ENCODE measurements around the gene REELD1. TPM values are rescaled to one million over a fixed set of nuclear protein-coding genes. Genes with fewer than 3 reads are reported as not detected.

REELD1 gene
- total and polyA plus RNA-seq, 9 of the 15 experiments (the other 6 are each of a cell fraction or from before 2014, with no cell fraction given) = not detected

DNA sequence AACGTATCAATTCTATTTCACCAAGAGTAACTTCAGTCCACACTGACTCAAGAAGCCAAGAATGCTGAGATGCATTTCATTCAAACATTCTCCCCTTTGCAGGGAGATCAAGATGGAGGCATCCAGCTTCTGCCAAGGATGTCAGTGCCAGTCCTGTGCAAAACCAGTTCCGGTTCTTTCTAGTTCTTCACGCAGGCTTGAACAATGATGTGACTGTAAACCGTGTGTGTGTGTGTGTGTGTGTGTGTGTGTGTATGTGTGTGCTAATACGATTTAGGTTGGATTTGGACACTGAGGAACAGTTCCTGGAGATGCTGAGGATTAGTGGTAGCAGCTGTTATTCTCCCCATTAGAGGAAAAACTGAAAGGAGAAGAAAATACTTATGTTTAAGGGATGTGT lies at the start of gene REELD1 (continued):
- TF ChIP-seq, protein P1, sequence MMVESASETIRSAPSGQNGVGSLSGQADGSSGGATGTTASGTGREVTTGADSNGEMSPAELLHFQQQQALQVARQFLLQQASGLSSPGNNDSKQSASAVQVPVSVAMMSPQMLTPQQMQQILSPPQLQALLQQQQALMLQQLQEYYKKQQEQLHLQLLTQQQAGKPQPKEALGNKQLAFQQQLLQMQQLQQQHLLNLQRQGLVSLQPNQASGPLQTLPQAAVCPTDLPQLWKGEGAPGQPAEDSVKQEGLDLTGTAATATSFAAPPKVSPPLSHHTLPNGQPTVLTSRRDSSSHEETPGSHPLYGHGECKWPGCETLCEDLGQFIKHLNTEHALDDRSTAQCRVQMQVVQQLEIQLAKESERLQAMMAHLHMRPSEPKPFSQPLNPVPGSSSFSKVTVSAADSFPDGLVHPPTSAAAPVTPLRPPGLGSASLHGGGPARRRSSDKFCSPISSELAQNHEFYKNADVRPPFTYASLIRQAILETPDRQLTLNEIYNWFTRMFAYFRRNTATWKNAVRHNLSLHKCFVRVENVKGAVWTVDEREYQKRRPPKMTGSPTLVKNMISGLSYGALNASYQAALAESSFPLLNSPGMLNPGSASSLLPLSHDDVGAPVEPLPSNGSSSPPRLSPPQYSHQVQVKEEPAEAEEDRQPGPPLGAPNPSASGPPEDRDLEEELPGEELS (CRISPR knock-in tag; IDR thresholded peaks at IDR 0.05; ENCODE audit: borderline replicate concordance) = no peak
- no peak for TF ChIP-seq ZNF384 (IDR thresholded peaks at IDR 0.05; ENCODE audit: low read depth, low read length)
- TF ChIP-seq ZNF146 (CRISPR knock-in tag; IDR thresholded peaks at IDR 0.05; ENCODE audit: unreplicated experiment) = no peak
- no peak for TF ChIP-seq SOX6 (IDR thresholded peaks at IDR 0.05)
- TF ChIP-seq BRD4 (IDR thresholded peaks at IDR 0.05) = no peak
- no peak for TF ChIP-seq ZFP1 (CRISPR knock-in tag; IDR thresholded peaks at IDR 0.05)

DNA sequence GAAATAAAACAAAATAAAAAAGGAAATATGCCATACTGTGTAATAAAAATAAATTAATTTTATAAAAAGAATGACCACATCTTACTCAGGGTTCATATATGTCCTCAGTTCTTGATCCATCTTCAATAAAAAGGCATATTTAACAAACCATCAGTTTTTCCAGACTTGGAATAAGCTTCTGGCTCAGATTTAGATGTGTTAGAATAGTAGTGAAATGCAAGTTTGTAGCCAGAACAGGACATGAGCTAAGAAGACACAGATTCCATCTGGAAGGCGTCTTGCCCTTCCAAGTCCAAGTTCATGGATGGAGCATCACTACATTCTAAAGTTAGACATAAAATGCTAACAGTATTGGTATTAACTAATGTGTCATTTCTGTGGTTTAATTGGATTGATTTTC lies 49.1 kb upstream of the REELD1 start:
- Histone ChIP-seq H3K9me1 (ENCODE audit: control insufficient read depth, insufficient read depth, low read length) (no peaks in the 10 kb centered on the region), H3K9ac (ENCODE audit: insufficient read depth in 1 of 2, low read depth in 2 of 2, low read length in 2 of 2) (no peak overlapping the region), H3K4me3 (no peak overlapping the region), H3K4me2 (ENCODE audit: insufficient read depth, low read length) (no peak overlapping the region), H3K4me1 (replicated peaks in 1 of 2; ENCODE audit: control insufficient read depth in 2 of 2, insufficient read depth in 2 of 2, low read length in 2 of 2) (no peaks in the 10 kb centered on the region), H4K20me1 (replicated peaks; ENCODE audit: control insufficient read depth, insufficient read depth, low read length) (no peaks in the 10 kb centered on the region), H3K27ac (ENCODE audit: extremely low read depth, low read depth, low read length) (no peak overlapping the region), H2AFZ (ENCODE audit: low read depth, low read length) (no peak overlapping the region), H3K79me2 (ENCODE audit: control insufficient read depth, insufficient read depth, low read length) (no peaks in the 10 kb centered on the region), H3K9me3 (replicated peaks; ENCODE audit: control insufficient read depth, insufficient read depth, low read depth, low read length) (no peaks in the 10 kb centered on the region), H3K27me3 (ENCODE audit: control insufficient read depth in 2 of 2, insufficient read depth in 2 of 2, low read length in 2 of 2) (peaks cover 0 to 4% of the 10 kb centered on the region in 2 experiments; a peak in 1 of 5 replicates), H3K36me3 (ENCODE audit: control insufficient read depth, insufficient read depth, low read length) (no peaks in the 10 kb centered on the region)
- intact Hi-C loops (cut with micrococcal nuclease) (no loop called here), in situ Hi-C loops (cut with MboI) (no loop called here)
- CTCF ChIA-PET (ENCODE audit: low intra/inter-chr PET ratio) = no interaction called here
- no peak for DNase-seq (ENCODE audit: extremely low read depth in 1 of 4, low spot score in 3 of 4)
- no peak for ATAC-seq
- WGBS (ENCODE audit: insufficient coverage, low coverage, missing lambda C conversion rate) = 0% methylated on average over 1 of the region's 1 CpG
- no TSS peak for BruUV-seq (replicated peaks)
- POLR2A ChIA-PET = no interaction called here
- FAIRE-seq = no peak
- no peak for TF ChIP-seq RBM22 (IDR thresholded peaks at IDR 0.05; ENCODE audit: low read depth, low read length, poor library complexity, severe bottlenecking)
- TF ChIP-seq FOXK2 (conservative IDR thresholded peaks at IDR 0.05 in 1 of 2, IDR thresholded peaks at IDR 0.05 in 1 of 2; ENCODE audit: low read depth in 2 of 2) = no peak
- TF ChIP-seq NRF1 (conservative IDR thresholded peaks at IDR 0.05 in 1 of 2, IDR thresholded peaks at IDR 0.05 in 1 of 2) = no peak
- no peak for TF ChIP-seq ETV1 (tag; conservative IDR thresholded peaks at IDR 0.05; ENCODE audit: low read depth)
- TF ChIP-seq ZC3H11A (IDR thresholded peaks at IDR 0.05; ENCODE audit: low read depth, low read length) = no peak
- no peak for TF ChIP-seq NELFE (IDR thresholded peaks at IDR 0.05; ENCODE audit: insufficient read depth, insufficient read length)
- TF ChIP-seq, protein P2, sequence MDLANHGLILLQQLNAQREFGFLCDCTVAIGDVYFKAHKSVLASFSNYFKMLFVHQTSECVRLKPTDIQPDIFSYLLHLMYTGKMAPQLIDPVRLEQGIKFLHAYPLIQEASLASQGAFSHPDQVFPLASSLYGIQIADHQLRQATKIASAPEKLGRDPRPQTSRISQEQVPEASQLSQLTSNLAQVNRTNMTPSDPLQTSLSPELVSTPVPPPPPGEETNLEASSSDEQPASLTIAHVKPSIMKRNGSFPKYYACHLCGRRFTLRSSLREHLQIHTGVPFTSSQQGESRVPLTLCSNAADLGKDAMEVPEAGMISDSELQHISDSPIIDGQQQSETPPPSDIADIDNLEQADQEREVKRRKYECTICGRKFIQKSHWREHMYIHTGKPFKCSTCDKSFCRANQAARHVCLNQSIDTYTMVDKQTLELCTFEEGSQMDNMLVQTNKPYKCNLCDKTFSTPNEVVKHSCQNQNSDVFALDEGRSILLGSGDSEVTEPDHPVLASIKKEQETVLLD (IDR thresholded peaks at IDR 0.05) = no peak
- TF ChIP-seq HCFC1 (IDR thresholded peaks at IDR 0.05; ENCODE audit: low read depth, low read length) = no peak
- TF ChIP-seq GABPB2 (CRISPR knock-in tag; conservative IDR thresholded peaks at IDR 0.05) = no peak
- TF ChIP-seq, protein P3, sequence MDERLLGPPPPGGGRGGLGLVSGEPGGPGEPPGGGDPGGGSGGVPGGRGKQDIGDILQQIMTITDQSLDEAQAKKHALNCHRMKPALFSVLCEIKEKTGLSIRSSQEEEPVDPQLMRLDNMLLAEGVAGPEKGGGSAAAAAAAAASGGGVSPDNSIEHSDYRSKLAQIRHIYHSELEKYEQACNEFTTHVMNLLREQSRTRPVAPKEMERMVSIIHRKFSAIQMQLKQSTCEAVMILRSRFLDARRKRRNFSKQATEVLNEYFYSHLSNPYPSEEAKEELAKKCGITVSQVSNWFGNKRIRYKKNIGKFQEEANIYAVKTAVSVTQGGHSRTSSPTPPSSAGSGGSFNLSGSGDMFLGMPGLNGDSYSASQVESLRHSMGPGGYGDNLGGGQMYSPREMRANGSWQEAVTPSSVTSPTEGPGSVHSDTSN (CRISPR knock-in tag; IDR thresholded peaks at IDR 0.05; ENCODE audit: low read depth) = no peak
- TF ChIP-seq, protein P3 (tag; conservative IDR thresholded peaks at IDR 0.05; ENCODE audit: low read depth) = no peak

Data from K562 (cell line).